AG10803 (cell line): ENCODE data around the gene HBG1.

Experiments
- DNase-seq: peaks from one replicate; pipeline ENCODE4 v3.0.0; 2010; ENCODE audit warnings: low read depth
- H3K4me3 ChIP-seq: 2 replicates; pipeline ENCODE4 v1.5.1; 2011; ENCODE audit warnings: mild to moderate bottlenecking, low read length, control low read depth
- TF ChIP-seq, protein P1 (sequence below): conservative IDR thresholded peaks from 2 replicates; pipeline ENCODE4 v1.5.1; 2011; ENCODE audit warnings: mild to moderate bottlenecking, low read length, control low read depth, inconsistent platforms

Gene HBG1

DNA sequence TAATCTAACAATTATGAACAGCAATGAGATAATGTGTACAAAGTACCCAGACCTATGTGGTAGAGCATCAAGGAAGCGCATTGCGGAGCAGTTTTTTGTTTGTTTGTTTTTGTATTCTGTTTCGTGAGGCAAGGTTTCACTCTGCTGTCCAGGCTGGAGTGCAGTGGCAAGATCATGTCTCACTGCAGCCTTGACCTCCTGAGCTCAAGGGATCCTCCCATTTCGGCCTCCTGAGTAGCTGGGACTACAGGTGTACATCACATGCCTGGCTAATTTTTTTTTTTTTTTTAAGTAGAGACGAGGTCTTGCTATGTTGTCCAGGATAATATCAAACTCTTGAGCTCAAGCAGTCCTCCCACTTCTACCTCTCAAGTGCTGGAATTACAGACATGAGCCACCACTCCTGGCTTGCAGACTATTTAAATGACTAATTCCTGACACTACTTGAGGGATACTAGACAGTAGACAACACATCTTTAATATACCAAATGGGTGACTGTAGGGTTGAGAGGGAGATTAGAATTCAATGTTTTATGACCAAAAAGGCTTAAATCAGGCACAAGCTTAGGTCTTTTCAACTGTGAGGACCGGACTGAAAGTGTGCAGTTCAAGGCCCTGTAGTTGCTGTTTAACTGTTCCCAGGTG is 39.4 kb upstream of the HBG1 start:
- TF ChIP-seq, protein P1, sequence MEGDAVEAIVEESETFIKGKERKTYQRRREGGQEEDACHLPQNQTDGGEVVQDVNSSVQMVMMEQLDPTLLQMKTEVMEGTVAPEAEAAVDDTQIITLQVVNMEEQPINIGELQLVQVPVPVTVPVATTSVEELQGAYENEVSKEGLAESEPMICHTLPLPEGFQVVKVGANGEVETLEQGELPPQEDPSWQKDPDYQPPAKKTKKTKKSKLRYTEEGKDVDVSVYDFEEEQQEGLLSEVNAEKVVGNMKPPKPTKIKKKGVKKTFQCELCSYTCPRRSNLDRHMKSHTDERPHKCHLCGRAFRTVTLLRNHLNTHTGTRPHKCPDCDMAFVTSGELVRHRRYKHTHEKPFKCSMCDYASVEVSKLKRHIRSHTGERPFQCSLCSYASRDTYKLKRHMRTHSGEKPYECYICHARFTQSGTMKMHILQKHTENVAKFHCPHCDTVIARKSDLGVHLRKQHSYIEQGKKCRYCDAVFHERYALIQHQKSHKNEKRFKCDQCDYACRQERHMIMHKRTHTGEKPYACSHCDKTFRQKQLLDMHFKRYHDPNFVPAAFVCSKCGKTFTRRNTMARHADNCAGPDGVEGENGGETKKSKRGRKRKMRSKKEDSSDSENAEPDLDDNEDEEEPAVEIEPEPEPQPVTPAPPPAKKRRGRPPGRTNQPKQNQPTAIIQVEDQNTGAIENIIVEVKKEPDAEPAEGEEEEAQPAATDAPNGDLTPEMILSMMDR: no peak
- H3K4me3 ChIP-seq: no peak overlapping the region
- peak; percentile 12 for DNase-seq

DNA sequence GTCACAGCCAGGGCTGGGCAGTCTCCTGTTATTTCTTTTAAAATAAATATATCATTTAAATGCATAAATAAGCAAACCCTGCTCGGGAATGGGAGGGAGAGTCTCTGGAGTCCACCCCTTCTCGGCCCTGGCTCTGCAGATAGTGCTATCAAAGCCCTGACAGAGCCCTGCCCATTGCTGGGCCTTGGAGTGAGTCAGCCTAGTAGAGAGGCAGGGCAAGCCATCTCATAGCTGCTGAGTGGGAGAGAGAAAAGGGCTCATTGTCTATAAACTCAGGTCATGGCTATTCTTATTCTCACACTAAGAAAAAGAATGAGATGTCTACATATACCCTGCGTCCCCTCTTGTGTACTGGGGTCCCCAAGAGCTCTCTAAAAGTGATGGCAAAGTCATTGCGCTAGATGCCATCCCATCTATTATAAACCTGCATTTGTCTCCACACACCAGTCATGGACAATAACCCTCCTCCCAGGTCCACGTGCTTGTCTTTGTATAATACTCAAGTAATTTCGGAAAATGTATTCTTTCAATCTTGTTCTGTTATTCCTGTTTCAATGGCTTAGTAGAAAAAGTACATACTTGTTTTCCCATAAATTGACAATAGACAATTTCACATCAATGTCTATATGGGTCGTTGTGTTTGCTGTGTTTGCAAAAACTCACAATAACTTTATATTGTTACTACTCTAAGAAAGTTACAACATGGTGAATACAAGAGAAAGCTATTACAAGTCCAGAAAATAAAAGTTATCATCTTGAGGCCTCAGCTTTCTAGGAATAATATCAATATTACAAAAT is 38.6 kb upstream of the HBG1 start:
- no peak for DNase-seq
- TF ChIP-seq, protein P1: no peak
- no peak overlapping the region for H3K4me3 ChIP-seq

DNA sequence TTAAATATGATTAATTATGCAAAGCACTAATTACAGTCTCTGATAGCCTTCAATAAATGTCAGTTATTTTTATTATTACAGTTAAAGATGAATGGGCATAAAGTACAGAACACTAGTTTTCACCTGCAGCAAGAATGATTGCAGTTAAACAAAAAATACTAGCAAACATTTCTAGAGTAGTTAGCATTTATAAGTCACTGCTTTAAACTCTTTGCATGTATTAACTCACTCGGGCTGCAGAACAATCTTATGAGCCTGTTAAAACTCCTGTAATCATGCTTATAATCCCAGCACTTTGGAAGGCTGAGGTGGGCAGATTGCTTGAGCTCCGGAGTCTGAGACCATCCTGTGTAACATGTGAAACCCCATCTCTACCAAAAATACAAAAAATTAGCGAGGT is 37.2 kb upstream of the HBG1 start:
- TF ChIP-seq, protein P1: no peak
- no peak for DNase-seq
- no peak overlapping the region for H3K4me3 ChIP-seq

DNA sequence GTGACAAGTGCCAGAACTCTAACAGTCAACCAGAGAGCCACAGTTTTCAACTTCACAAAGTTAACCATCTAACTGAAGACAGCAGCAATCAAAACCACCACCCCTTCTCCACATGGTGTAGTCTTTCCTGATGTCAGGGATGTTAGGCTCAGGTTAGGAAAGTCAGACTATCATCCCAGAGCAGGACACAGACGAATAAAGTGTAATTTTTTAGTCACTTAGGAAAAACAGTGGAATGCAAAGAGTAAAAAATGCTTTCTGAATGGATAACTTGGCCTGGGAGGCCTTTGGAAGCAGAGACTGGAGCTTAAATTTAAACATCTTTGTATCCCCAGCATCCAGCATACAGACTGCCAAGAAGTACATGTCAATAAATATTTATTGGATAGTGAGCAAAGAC is 36.7 kb upstream of the HBG1 start:
- DNase-seq: no peak
- H3K4me3 ChIP-seq: no peak overlapping the region
- TF ChIP-seq, protein P1: no peak

DNA sequence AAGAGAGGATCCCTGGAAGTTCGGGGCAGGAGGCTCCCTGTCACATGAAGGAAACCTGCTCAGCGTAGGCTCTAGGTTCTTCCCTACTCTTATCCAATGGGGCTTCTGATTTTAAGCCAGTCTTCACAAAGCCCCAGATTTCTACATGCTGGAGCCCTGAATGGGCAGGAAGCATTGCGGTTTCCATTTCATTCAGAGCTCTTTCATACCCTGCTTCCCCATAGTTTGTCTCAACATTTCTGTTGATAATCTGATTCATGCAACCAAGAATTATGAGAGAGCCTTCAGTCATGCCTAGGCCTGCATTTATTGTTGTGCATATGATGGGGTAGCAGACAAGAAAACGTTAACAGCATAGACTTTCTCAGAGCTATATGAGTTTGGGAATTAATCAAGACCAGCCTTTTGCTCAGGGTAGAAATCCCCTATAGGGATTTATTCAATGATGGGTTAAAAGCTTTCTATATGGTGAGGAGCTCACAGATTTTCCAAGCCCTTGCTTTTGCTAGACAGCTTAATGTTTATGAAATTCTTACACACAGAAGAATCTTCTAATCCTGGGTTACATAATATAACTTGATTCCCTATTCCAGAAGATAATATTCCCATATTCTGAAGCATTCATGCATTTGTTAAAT is 36.2 kb upstream of the HBG1 start:
- TF ChIP-seq, protein P1: no peak
- no peak overlapping the region for H3K4me3 ChIP-seq
- DNase-seq: no peak

DNA sequence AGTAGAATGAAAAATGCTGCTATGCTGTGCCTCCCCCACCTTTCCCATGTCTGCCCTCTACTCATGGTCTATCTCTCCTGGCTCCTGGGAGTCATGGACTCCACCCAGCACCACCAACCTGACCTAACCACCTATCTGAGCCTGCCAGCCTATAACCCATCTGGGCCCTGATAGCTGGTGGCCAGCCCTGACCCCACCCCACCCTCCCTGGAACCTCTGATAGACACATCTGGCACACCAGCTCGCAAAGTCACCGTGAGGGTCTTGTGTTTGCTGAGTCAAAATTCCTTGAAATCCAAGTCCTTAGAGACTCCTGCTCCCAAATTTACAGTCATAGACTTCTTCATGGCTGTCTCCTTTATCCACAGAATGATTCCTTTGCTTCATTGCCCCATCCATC is 35.0 kb upstream of the HBG1 start:
- TF ChIP-seq, protein P1: no peak
- no peak overlapping the region for H3K4me3 ChIP-seq
- no peak for DNase-seq
